ENCODE data around the gene STIP1.

STIP1 gene

DNA sequence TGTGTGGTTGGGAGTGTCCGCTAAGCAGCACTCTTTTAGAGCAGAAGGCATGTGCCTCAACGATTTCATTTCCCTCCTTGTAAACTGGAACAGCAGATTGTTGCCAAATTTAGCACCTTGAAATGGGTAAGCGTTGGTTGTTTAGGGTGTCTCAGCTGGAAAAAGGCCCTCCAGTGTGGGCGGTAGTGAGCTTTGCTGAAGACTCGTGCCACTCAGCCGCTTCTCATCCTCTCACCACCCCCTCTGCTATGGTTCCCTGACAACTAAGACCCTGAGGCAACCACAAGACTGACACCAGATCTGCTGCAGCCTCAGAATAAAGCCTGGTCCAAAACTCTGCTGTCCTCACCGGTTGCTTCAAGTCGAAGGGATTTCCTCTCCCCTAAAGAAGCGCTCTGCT, 10.7 kb downstream of the STIP1 start:
- DNase-seq (ENCODE audit: low read depth in 2 of 3, low spot score in 1 of 3): no peak

DNA sequence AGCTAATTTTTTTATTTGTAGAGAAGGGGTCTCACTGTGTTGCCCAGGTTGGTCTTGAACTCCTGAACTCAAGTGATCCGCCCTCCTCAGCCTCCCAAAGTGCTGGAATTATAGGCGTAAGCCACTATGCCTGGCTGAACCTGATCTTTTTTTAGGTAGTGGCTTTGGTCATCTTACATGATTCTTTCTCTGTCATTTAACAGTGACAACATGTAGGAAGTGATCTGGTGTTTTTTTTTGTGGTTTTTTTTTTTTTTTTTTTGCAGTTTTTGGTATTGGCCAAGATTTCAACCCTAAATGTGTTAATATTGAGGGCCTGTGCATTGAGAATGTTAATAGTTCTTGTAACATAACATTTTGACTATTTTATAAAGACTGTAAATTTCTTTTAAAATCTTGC, 12.5 kb downstream of the STIP1 start:
- no peak for DNase-seq (ENCODE audit: low read depth in 2 of 3, low spot score in 1 of 3)

DNA sequence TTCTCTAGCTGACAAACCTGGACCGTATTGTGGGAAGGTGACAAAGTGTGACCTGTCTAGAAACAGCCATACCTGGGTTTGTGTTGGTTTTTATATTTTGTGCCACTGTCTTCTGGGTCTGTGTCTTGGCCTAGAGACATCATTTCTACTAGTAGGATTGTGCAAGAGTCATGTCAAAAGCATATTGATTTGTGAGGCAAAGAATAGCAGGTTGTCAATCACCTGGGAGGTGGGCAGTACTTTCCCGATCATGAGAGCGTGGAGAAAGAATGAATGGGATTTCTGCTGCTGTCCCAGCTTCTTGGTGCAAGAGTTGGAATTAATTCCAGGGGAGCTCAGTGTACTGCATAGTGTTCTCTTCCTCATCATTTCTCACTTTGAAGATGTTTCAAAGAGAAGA, 15.6 kb downstream of the STIP1 start:
- no peak for DNase-seq (ENCODE audit: low read depth in 2 of 3, low spot score in 1 of 3)

DNA sequence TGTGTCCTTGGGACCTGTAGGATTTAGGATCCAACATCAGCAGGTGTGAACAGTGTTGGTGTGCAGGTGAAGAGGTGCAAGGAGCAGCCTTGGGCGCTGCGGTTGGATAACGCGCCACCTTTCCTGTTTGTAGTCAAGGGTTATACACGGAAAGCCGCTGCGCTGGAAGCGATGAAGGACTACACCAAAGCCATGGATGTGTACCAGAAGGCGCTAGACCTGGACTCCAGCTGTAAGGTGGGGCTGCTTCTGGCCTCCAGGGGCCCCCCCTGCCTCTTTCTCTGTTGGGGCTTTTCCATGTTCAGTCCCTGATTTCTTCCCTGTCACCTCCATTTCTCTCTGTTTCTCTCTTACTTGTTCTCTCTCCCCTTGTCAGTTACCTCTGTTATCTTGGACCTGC, 17.0 kb downstream of the STIP1 start:
- no peak for DNase-seq (ENCODE audit: low read depth in 2 of 3, low spot score in 1 of 3)

DNA sequence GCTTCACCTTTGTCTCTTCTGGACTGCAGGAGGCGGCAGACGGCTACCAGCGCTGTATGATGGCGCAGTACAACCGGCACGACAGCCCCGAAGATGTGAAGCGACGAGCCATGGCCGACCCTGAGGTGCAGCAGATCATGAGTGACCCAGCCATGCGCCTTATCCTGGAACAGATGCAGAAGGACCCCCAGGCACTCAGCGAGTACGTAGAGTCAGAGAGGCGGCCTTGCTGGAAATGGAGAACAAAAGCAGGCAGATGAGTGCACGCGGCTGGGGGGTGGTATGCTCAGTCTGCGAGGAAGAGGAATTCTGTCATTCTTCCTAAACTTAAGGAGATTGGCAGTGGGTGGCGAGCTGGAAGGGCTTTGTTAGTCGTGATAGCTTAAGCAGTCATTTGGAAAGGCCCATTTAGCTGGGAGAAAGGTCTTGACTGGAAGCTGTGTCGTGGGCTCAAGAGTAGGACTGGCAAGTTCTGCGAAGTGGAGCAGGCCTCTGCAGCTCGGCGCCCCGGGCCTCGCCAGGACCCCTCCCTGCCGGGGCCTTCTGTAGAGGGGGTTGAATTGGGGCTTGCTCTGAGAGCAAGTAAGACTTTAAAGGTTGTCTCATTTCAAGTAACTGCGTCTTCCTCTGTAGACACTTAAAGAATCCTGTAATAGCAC, 17.6 kb downstream of the STIP1 start:
- no peak for DNase-seq (ENCODE audit: low read depth in 2 of 3, low spot score in 1 of 3)

DNA sequence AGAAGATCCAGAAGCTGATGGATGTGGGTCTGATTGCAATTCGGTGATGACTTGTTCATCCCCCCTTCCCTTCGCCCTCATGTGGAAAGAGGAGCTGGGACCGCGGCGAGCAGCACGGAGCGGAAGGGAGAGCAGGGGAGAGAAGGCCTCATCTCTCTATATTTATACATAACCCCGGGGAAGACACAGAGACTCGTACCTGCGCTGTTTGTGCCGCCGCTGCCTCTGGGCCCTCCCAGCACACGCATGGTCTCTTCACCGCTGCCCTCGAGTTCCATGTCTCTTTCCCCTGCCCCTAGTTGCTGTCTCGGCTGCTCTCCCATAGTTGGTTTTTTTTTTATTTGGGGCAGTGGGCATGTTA, 18.1 kb downstream of the STIP1 start:
- DNase-seq (ENCODE audit: low read depth in 2 of 3, low spot score in 1 of 3): no peak

DNA sequence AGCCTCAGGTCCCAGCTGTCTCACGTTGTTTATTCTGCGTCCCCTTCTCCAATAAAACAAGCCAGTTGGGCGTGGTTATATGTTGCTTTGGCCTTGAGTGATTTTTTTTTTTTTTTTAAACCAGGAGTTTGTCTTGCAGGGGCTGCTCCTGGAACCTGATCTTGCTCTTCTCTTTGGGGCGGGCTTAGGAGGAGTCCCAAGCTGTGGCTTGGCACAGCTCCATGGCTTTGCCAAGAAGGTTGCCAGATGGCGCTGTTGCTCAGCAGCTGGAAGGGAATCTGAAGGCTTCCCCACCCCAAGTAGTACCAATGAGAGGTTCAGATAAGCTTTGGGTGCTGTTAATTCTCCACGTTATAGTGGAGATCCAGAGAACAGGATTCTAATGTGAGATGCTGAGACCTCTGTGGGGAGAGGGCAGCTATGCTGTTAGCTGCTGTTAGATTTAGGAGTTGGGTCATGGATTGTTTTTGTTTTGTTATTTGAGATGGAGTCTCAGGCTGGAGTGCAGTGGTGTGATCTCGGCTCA, 18.6 kb downstream of the STIP1 start:
- peak; percentile 60 to 71 (median 65) for DNase-seq (ENCODE audit: low read depth in 2 of 3, low spot score in 1 of 3)

DNA sequence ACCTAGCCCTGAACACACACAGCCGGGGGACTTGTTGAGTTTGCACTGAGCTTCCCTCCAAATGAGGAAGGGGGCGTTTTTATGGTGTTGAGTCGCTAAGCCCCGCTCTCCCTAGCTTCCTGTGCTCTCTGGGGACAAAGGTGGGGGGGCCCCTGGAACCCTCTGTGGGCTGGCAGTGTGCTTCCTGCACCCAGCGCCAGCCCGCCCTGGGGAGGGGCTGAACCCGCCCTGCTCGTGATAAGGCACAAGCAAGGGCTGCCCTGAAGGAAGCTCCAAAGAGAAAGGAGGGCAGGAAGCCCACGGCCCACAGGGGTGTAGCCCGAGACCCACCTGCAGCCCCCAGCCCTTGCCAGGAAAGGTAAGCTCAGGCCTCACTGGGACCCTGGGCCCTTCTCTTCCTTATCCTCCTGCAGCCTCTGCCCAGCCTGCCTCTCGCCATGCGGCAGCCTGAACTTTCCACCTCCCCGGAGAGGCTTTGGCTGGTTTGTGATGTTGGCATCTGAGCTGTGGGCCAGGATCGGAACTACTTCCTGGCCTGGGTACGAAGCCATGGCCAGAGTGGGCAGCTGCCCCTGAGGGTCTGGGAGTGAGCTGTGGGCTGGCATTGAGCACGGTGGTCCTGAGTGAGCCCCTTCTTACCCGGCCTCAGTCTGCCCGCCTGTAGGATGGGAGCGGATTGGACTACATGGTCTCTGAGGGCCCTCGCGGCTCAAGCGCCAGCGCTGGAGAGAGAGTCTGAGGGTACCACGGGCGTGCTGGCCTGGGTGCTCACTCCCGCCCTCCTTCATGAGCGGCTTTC, 20.7 kb downstream of the STIP1 start, which contains the start of gene FERMT3:
FERMT3 (plus strand) TSS at position 265 of the 799 bp plus-strand sequence. CDS start 644 bp downstream, outside the sequence.
- peak; percentile 65 to 74 (median 66) for DNase-seq (ENCODE audit: low read depth in 2 of 3, low spot score in 1 of 3)

DNA sequence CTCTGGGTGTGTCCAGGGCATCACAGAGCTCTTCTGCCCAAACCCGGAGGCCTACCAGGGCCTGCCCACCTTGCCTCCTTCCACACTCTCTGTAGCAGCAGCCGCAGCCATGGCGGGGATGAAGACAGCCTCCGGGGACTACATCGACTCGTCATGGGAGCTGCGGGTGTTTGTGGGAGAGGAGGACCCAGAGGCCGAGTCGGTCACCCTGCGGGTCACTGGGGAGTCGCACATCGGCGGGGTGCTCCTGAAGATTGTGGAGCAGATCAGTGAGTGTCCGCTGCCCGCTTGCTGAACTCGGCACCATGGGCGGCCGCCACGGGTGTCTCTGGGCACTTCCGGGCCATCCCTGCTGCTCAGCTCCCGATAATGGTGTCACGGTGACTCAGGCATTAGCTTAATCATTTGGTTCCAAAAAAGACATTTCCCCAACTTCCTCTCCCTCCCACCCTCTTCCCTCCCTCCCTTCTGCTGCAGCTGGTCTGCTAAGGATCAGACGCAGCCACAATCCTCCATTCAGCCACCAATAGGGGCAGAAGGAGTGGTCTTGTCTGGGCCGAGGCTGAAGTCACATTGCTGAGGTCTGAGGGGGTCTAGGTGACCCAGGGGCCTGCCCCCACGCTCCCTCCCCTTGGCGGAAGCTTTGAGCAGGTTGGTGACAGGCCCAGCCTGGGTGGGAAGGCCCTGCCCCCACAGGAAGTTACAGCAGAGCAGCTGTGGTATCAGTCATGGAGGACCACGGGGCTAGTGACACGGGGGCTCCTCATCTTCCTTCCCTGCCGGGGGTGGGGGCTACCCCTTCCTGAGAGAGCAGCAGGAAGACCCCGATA, 21.5 kb downstream of the STIP1 start:
- peak; percentile 70 to 77 (median 74) for DNase-seq (ENCODE audit: low read depth in 2 of 3, low spot score in 1 of 3)

DNA sequence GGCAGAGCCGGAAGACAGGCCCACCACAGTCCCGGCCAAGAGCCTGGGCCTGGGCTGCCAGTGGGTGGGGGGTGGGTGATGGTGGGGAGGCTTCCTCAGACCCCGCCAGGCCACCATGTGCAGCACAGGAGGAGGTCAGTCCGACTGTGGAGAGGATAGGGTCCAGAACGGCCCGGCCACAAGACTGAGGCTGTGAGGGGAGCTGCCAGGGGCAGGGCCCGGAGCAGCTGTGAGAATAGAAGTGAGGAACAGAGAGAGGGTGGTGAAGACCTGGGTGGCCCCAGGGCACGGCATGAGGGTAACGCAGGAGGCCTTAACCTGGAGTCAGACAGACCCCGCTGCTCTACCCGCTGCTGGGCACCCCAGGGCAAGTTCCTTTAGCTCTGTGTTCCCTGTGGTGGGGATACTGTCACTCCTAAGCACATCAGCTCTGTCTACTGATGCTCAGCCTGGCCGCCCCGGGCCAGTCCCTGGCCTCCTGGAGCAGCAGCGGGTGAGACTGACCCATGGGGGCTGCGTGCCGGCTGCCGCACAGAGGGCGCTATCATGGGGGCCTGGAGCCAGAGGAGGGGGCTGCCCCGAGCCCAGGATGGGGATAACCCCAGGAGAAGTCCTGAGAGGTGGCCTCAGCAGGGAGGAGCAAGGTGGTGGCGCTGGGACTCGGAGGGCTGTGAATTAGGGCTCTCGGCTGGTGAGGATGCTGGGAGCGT, 22.3 kb downstream of the STIP1 start:
- no peak for DNase-seq (ENCODE audit: low read depth in 2 of 3, low spot score in 1 of 3)

DNA sequence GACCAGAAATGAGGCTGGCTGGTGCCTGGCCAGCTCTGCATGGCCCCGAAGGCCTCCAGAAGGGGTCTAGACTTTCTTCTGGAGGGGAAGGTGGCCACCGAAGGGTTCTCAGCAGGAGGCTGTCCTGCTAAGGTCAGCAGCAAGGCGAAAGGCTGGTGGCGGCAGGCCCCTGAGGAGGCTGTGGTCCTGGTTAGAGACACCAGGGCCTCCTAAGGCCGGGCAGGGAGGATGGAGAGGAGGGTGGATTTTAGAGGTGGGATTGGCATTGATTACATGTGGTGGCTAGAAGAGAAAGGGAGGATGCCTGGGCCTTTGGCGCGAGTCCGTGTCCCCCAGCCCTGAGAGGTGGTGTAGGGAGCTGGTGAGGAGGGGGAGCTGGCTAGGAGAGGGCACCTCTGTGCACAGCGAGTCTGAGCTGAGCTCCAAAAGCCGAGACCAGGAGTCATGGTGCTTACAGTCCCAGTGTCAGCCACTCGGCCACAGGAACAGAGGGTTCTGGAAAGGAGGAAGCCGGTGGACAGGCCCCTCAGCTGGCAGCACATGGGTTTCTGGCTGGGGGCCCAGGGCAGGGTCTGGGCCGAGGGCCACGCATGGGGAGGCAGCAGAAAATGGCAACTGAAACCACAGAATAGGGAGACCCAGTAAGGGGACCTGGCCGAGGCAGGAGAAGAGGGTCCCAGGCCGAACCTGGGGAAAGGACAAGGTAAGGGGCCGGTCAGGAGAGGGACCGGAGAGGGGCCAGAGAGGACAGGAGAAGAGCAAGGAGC, 23.0 kb downstream of the STIP1 start:
- no peak for DNase-seq (ENCODE audit: low read depth in 2 of 3, low spot score in 1 of 3)

DNA sequence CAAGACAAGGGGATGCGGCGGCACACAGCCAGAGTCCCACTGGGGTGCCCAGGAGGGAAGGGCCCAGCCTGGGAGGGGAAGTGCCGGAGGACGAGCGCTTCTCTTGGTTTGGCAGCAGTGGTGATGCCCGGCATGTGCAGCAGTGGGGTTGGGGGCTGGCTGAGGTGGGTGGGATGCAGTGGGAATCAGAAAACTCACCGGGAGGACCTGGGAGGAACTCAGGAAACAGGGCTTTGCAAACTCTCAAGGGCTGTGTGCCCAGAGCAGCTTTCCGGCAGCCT, 23.5 kb downstream of the STIP1 start:
- no peak for DNase-seq (ENCODE audit: low read depth in 2 of 3, low spot score in 1 of 3)

DNA sequence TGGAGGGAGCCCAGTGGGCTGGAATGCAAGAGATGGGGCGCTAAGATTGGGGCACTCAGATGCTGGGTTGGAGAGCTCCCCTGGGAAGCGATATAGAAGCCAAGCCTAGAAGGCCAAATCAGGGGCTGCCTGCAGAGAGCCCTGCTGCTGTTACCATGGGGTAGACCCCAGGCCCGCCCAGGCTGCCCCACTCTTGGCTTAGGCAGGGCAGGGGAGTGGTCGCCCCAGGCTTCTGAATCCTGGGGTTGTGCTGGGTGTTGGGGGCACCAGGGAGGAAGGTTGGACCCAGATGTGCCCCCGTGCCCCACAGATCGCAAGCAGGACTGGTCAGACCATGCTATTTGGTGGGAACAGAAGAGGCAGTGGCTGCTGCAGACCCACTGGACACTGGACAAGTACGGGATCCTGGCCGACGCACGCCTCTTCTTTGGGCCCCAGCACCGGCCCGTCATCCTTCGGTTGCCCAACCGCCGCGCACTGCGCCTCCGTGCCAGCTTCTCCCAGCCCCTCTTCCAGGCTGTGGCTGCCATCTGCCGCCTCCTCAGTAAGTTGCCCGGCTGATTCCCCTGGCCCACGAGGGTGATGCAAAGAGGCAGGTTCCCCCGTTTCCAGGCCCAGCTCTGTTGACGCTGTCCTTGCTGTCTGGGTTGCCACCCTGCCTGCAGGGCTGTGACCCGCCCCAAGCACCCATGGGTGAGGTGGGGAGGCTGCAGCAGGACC, 24.5 kb downstream of the STIP1 start:
- DNase-seq (ENCODE audit: low read depth in 2 of 3, low spot score in 1 of 3): no peak

DNA sequence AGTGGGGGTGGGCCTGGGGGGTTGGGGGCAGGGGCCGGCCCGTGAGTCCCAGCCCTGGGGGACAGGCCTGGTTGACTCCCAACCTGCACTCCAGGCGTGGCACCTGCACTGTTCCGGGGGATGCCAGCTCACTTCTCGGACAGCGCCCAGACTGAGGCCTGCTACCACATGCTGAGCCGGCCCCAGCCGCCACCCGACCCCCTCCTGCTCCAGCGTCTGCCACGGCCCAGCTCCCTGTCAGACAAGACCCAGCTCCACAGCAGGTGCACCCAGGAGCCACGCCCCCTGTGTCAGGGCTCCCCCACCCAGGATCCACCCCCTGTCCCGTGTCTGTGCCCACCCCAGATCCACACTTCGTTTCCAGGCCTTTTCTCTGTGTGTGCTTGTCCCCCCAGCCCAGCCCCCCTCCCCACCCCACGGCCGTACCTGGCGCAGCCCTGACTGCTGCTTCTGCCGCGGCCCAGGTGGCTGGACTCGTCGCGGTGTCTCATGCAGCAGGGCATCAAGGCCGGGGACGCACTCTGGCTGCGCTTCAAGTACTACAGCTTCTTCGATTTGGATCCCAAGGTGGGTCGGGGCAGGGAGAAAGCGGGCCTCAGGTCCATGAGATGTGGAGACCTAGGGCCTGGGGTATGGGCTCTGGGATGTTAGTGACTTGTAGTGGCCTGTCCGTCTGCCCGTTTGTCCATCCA, 25.4 kb downstream of the STIP1 start:
- DNase-seq (ENCODE audit: low read depth in 2 of 3, low spot score in 1 of 3): no peak

DNA sequence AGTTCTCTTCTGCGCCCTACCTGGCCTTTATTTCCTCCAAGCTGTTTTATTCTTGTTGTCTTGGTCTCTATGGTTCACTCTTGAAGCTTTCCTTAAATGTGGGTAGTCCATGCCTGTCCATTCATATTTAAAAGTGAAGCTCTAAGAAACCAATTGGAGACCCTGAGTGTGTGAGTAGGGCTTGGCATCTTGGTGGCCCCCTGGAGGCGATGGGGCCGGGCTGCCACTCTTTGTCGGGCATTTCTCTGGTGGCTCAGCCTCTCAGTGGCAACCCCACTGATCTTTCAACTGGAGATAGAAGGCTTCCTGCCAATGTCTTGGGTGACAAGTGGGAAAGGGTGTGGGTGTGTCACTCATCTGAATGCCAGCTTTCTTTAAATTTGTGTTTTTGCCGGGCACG, 30.9 kb downstream of the STIP1 start:
- DNase-seq (ENCODE audit: low read depth in 2 of 3, low spot score in 1 of 3): no peak

DNA sequence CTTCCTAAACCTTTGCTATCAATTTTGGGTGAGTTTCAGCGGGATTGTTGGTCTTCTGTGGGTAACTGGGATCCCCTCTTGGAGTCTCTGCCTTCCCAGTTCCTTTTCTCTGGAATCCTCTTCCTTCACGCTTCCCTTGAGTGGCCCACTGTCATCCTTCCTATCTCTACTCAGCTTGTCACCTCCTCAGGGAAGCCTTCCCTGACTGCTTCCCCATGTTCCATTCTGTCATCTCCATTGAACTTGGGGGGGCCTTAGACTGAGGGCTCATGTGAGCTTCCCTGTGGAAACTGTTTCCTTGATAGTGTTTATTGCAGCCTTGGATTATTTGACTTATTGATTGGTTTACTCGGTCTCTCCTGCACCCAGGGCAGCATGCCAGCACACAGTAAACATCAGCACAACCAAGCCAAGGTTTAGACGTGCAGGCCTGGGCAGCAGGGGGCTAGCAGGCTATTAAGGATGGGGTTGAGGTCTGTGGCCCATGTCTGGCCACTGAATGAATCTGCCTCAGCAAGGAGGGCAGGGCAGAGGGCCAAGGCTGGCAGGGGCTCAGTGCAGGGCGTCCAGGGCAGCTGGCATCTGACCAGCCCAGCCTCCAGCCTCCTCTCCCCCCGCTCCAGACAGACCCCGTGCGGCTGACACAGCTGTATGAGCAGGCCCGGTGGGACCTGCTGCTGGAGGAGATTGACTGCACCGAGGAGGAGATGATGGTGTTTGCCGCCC, 32.8 kb downstream of the STIP1 start:
- no peak for DNase-seq (ENCODE audit: low read depth in 2 of 3, low spot score in 1 of 3)

DNA sequence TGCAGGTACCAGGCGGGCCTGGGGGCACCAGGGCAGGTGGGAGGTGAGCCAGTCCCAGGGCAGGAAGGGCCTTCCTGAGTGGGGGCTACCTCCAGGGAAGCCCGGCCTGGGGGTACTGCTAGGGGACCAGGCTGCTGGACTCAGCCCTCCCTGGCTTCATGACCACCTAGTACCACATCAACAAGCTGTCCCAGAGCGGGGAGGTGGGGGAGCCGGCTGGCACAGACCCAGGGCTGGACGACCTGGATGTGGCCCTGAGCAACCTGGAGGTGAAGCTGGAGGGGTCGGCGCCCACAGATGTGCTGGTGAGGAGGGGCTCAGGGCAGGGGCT, 33.3 kb downstream of the STIP1 start:
- DNase-seq (ENCODE audit: low read depth in 2 of 3, low spot score in 1 of 3): no peak

DNA sequence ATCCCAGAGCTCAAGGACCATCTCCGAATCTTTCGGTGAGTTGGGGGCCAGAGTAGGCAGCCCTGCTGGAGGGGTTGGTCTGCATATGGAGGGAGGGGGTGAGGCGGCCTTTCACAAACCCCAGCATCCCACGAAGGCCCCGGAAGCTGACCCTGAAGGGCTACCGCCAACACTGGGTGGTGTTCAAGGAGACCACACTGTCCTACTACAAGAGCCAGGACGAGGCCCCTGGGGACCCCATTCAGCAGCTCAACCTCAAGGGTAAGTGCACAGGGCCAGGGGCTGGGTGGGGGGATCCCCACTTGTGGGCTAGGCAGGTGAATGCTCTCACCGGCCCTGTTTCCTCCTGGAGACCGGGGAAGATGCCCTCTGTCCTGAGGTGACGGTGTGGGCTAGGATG, 33.8 kb downstream of the STIP1 start:
- DNase-seq (ENCODE audit: low read depth in 2 of 3, low spot score in 1 of 3): no peak

DNA sequence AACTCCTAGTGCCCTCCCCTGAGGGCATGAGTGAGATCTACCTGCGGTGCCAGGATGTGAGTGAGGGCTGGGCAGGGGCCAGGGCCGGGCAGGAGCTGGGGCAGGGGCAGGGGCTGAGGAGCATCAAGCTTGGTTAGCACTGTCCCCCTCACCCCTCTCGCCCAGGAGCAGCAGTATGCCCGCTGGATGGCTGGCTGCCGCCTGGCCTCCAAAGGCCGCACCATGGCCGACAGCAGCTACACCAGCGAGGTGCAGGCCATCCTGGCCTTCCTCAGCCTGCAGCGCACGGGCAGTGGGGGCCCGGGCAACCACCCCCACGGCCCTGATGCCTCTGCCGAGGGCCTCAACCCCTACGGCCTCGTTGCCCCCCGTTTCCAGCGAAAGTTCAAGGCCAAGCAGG, 34.3 kb downstream of the STIP1 start:
- no peak for DNase-seq (ENCODE audit: low read depth in 2 of 3, low spot score in 1 of 3)
